SK-N-SH treated with all-trans-retinoic acid at 6 μM for 48 hours (cell line): ENCODE results near the gene ATAD3B.

Source experiments
- ISL1 ChIP-seq: fragments of 250-450 bp; sonication (Bioruptor Pico); IDR thresholded peaks from 2 replicates; pipeline ENCODE4 v2.1.2; 2022; ENCODE audit warnings: mild to moderate bottlenecking, moderate library complexity
- OSR1 ChIP-seq: fragments of 250-450 bp; sonication (Bioruptor Pico); IDR thresholded peaks from 2 replicates; pipeline ENCODE4 v1.8.0; 2022; ENCODE audit warnings: moderate library complexity, mild to moderate bottlenecking, inconsistent platforms
- RARB ChIP-seq: fragments of 250-450 bp; sonication (Bioruptor Pico); IDR thresholded peaks from 2 replicates; pipeline ENCODE4 v1.8.0; 2021; ENCODE audit warnings: mild to moderate bottlenecking, moderate library complexity
- TF ChIP-seq, protein P1 (sequence below): fragments of 250-450 bp; sonication (Bioruptor Pico); IDR thresholded peaks from 2 replicates; pipeline ENCODE4 v1.5.0; 2020; ENCODE audit warnings: mild to moderate bottlenecking, moderate library complexity

DNA sequence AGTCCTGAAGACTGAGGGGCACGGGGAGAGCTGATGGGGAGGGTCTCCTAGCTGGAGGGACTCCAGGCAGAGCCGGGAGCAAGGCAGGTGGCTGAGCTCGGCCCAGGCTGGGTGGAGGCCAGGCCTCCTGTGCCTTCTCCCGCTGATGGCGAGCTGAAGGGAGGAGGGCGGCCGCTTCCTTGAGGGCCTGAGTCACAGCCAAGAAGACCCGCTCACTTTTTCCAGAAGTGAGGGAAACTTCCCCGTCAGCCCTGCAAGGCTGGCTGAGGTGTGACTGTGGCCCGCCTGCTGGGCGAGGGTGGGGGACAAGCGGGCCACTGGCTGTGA is 37.8 kb upstream of the ATAD3B start:
- TF ChIP-seq OSR1 (no peak), ISL1 (CRISPR knock-in tag) (no peak), RARB (CRISPR knock-in tag) (no peak)
- TF ChIP-seq, protein P1, sequence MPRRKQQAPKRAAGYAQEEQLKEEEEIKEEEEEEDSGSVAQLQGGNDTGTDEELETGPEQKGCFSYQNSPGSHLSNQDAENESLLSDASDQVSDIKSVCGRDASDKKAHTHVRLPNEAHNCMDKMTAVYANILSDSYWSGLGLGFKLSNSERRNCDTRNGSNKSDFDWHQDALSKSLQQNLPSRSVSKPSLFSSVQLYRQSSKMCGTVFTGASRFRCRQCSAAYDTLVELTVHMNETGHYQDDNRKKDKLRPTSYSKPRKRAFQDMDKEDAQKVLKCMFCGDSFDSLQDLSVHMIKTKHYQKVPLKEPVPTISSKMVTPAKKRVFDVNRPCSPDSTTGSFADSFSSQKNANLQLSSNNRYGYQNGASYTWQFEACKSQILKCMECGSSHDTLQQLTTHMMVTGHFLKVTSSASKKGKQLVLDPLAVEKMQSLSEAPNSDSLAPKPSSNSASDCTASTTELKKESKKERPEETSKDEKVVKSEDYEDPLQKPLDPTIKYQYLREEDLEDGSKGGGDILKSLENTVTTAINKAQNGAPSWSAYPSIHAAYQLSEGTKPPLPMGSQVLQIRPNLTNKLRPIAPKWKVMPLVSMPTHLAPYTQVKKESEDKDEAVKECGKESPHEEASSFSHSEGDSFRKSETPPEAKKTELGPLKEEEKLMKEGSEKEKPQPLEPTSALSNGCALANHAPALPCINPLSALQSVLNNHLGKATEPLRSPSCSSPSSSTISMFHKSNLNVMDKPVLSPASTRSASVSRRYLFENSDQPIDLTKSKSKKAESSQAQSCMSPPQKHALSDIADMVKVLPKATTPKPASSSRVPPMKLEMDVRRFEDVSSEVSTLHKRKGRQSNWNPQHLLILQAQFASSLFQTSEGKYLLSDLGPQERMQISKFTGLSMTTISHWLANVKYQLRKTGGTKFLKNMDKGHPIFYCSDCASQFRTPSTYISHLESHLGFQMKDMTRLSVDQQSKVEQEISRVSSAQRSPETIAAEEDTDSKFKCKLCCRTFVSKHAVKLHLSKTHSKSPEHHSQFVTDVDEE (CRISPR knock-in tag): no peak
